LNCaP clone FGC (cell line): ENCODE measurements around the gene SLC25A24.

Source experiments
- DNase-seq: peaks from one replicate; pipeline ENCODE4 v3.0.0-alpha.2; 2011; ENCODE audit warnings: low read depth
- H3K4me3 ChIP-seq: 2 replicates; pipeline ENCODE4 v1.5.1; 2011; ENCODE audit warnings: mild to moderate bottlenecking, low read depth, low read length, control low read depth
- CTCF ChIP-seq: IDR thresholded peaks from 2 replicates; pipeline ENCODE4 v1.5.1; 2012; ENCODE audit warnings: mild to moderate bottlenecking; ENCODE audit not compliant: control insufficient read depth, insufficient read depth; ENCODE audit errors: extremely low read depth

Gene SLC25A24

GRCh38 chr1:108114033-108114599 is 86.0 kb downstream of the SLC25A24 start:
- no peak for DNase-seq
- H3K4me3 ChIP-seq = no peak overlapping the region
- TF ChIP-seq CTCF = no peak

GRCh38 chr1:108113496-108113895 is 86.6 kb downstream of the SLC25A24 start:
- no peak for TF ChIP-seq CTCF
- DNase-seq = no peak
- H3K4me3 ChIP-seq = no peak overlapping the region

GRCh38 chr1:108109295-108109973 is 90.7 kb downstream of the SLC25A24 start:
- no peak for TF ChIP-seq CTCF
- DNase-seq = no peak
- H3K4me3 ChIP-seq = no peak overlapping the region

- no peak for DNase-seq
- TF ChIP-seq CTCF = no peak
- H3K4me3 ChIP-seq = no peak overlapping the region
Observed at GRCh38 chr1:108108119-108108518, 92.0 kb downstream of the SLC25A24 start.

- no peak for TF ChIP-seq CTCF
- H3K4me3 ChIP-seq = no peak overlapping the region
- DNase-seq = no peak
Observed at GRCh38 chr1:108107658-108108057, 92.5 kb downstream of the SLC25A24 start.

GRCh38 chr1:108106775-108107174 is 93.4 kb downstream of the SLC25A24 start:
- no peak for DNase-seq
- H3K4me3 ChIP-seq = no peak overlapping the region
- TF ChIP-seq CTCF = no peak

- no peak for TF ChIP-seq CTCF
- no peak for DNase-seq
- H3K4me3 ChIP-seq = no peak overlapping the region
Observed at GRCh38 chr1:108100148-108100547, 100.0 kb downstream of the SLC25A24 start.
